ENCODE measurements around the gene AKT1.

DNA sequence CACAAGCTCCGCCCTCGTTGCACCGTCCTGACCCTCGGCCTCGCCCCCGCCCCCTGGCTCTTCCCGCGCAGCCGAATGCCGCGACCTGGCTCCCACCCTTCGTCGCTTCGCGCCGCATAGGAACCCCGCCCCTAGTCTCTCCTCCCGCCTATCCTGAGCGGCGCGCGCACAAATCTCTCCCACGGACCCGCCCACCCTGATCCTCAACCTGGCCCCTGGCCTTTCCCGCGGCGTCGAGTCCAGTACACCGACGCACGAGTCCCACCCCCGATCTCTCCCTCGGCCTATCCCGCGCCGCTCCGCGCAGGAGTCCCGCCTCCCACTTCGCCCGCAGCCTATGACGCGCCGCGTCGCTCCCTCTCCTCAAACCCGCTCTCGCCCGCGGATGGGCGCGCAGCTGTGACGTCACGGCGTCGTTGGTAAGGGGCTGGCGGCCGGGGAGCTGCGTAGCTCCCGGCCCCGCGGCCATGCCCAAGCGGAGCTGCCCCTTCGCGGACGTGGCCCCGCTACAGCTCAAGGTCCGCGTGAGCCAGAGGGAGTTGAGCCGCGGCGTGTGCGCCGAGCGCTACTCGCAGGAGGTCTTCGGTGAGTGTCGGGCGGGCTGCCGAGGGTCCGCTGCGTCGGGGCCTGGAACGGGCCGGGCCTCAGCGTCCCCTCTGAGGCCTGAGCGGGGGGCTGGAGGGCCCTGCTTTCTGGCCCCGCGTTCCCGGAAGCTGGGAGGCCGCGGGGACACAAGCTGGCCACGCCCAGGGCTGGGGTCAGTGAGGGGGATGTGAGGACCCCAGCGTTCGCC, 42.6 kb downstream of the AKT1 start, which contains the start of gene SIVA1:
- TF ChIP-seq, protein P1, sequence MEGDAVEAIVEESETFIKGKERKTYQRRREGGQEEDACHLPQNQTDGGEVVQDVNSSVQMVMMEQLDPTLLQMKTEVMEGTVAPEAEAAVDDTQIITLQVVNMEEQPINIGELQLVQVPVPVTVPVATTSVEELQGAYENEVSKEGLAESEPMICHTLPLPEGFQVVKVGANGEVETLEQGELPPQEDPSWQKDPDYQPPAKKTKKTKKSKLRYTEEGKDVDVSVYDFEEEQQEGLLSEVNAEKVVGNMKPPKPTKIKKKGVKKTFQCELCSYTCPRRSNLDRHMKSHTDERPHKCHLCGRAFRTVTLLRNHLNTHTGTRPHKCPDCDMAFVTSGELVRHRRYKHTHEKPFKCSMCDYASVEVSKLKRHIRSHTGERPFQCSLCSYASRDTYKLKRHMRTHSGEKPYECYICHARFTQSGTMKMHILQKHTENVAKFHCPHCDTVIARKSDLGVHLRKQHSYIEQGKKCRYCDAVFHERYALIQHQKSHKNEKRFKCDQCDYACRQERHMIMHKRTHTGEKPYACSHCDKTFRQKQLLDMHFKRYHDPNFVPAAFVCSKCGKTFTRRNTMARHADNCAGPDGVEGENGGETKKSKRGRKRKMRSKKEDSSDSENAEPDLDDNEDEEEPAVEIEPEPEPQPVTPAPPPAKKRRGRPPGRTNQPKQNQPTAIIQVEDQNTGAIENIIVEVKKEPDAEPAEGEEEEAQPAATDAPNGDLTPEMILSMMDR (IDR thresholded peaks at IDR 0.05) = no peak
- TF ChIP-seq EP300 (IDR thresholded peaks at IDR 0.05) (no peak), POLR2A (IDR thresholded peaks at IDR 0.05) (peak; percentile 74 to 86)
